ENCODE results near the gene PLA1A.

PLA1A gene

DNA sequence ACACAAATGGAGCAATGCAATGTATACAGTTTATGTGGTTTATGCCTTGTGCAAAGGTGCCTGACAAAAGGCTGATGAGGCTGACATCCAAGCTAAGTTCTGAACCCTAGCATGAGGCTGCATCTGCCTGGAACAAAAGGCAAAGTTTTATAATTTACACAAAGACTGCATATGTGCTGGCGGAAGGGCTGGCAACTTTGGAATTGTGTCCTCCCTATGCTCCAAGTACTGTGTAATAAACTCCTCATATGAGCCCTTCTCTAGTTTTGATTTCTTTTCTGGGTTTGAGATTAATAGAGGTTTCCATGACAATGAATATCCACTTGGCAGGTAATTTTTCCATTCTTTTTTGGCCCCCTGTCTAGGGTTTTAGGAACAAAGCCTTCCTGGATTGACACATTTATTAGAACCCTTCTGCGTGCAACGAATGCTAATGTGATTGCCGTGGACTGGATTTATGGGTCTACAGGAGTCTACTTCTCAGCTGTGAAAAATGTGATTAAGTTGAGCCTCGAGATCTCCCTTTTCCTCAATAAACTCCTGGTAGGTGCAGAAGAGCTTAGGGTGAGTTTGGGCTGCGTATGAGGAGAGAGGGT lies 10.8 kb downstream of the PLA1A start:
- no peak for DNase-seq (ENCODE audit: low read depth)

DNA sequence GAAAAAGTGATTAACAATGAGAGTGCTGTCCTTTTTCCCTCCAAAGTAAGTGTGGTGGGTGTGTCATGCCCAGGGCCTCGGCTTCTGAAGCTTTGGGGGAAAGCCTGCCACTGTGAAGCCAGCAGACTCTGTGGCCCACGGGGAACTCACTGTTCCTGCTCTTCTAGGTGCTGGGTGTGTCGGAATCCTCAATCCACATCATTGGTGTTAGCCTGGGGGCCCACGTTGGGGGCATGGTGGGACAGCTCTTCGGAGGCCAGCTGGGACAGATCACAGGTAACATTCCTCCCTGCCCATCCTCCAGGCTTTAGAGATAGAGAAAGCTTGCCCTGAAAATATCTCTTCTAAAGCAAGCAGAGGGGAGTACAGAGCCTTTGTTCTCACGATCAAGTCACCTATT lies 11.6 kb downstream of the PLA1A start:
- DNase-seq (ENCODE audit: low read depth), result no peak

DNA sequence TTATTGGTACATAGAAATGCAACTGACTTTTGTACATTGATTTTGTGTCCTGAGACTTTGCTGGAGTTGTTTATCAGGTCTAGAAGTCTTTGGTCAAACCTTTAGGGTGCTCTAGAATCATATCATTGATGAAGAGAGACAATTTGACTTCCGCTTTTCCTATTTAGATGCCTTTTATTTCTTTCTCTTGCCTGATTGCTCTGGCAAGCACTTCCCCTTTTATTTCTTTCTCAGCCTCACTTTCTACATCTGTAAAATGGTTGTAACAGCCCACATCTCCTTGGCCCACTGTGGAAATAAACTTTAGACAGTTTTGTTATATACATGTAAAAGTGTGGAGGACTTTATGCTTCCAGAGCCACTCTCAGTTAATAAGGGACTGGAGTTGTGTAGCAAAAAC lies 14.0 kb downstream of the PLA1A start:
- DNase-seq (ENCODE audit: low read depth), result no peak

DNA sequence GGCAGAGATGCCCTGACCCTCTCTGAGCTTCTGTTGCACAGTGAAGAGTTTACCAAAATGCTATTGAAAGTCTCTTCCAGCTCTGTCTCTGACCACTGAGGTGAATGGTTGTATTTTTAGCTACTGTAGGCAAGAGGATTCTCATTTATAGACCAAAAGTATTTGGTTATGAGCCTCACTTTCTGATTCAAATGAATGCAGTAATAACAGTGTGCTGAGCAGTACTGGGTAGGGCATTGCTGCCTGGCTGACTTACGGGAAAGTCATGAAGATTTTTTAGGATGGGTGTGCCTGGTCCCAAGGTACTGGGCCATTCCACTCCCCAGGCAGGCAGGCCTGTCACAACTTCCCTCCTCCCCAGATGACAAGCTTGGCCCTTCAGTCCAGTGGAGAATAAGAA lies 15.5 kb downstream of the PLA1A start:
- no peak for DNase-seq (ENCODE audit: low read depth)

DNA sequence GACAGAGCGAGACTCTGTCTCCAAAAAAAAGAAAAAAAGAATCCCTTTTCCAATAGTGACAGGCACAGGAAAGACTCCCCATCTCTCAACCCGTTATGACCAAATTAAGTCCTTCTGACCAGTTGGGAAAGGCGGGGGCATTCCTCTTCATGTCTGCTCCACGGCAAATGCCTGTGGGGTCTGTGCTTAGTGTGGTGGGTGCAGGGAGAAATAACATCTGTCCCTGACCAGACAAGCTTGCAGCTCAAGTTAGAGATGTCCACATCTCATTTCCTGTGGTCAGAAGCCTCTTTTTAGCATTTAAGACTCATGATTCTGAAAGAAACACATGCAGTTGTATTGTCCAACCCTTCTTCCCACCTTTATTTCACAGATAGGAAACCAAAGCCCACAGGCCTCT lies 16.2 kb downstream of the PLA1A start:
- DNase-seq (ENCODE audit: low read depth), result no peak

DNA sequence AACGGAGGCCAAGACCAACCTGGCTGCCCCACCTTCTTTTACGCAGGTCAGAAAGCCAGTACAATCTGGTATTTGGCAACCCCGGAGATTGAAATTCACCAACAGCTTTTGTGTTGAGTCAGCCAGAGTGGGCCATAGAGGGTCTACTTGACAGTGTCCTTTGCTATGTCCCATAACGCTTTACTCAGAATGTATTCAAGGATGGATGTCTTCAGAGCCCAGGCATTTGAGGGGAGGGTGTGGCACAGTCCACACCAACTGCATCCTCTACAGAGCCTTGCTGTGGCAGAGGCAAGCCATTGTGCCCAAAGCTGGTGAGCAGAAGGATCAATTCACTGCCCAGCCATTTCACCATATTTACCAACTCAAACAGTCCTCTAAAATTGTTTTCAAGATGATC lies 18.4 kb downstream of the PLA1A start:
- no peak for DNase-seq (ENCODE audit: low read depth)

DNA sequence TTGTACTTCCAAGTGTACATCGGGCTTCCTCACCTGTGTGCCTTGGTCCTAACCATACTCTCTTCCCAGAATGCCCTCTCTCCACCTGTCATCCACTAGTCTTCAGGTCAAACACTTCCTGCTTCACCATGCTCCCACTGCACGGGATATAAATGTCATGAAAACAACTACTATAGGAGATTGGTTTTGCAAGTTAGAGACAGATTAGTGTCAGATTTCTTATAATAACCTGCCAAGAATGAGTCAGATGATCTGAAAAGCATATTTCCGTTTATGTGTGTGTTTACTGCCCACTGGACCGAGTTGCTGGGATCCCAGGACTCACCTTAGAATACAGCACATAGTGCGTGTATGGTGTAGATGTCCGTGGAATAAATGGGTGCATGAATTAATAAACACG lies 21.4 kb downstream of the PLA1A start:
- no peak for DNase-seq (ENCODE audit: low read depth)

DNA sequence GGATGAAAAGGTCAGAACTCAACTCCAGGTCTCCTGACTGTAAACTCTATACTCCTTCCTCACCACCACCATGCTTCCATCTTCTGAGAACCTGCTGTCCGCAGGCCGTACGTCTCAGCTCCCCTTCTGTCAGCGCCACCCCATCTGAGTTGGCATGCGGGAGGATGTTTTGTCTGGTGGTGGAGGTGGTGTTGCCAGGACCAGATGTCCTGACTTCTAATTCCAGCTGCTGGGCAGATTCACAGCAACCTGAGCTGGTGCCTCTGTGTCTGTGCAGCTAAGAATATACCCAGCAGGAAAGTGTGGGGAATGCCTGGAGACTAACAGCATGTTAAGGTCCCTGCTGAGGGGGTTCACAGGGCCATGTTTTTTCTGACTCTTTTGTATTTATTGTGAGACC lies 23.2 kb downstream of the PLA1A start:
- no peak for DNase-seq (ENCODE audit: low read depth)

DNA sequence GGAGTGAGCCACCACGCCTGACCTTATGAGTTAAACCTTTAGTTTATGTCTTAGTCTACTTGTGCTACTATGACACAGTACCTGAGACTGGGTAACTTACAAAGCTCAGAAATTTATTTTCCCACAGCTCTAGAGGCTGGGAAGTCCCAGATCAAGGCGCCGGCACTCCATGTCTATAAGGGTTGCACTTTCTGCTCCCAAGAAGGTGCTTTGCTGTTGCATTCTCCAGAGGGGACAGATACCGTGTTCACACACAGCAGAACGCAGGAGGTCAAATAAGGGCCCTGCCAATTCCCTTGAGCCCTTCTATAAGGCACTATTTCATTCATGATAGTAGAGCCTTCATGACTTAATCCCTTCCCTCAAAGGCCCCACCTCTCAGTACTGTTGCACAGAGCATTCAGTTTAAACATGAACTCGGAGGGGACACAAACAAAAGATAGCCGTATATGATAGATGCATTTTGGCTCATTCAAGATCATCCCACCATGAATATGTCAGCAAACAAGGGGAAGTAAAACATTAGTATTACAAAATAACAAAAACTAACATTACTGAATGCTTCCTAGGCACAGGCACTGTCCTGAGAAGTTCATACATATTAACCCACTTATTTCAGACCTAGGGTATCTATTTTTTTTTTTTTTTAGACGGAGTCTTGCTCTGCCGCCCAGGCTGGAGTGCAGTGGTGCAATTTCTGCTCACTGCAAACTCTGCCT lies 26.5 kb downstream of the PLA1A start:
- DNase-seq (ENCODE audit: low read depth), result no peak

DNA sequence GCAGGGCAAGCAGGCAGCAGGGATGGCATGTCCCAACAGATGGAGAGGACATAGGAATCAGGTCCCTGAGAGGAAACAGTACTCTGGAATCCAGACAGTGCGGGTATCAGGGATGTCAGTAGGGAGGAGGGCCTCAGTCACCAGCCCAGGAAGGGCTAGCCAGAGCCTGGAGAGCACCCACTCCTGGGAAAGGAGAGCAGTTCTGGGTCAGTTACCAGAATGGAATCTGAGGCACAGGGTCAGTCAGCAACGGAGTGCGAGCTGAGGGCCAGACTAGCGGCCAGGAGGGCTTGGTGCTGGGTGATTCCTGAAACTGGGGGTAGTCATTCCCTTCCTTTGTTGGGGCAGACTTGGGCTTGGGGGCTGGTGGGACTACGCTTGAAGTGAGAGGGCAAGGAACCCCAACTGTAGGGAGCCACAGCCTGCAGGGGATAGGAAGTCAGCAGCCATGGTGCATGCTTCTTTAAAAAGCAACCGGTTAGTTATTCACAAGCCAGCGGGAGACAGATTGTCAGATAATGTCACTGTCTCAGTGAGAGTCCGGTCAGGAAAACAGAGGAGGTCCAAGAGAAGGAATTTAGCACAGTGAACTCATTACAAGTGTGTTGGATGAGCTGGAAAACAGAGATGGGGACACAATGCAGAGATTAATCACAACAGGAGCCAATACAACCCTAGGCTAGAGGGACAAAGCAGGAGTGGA lies 27.9 kb downstream of the PLA1A start:
- no peak for DNase-seq (ENCODE audit: low read depth)

DNA sequence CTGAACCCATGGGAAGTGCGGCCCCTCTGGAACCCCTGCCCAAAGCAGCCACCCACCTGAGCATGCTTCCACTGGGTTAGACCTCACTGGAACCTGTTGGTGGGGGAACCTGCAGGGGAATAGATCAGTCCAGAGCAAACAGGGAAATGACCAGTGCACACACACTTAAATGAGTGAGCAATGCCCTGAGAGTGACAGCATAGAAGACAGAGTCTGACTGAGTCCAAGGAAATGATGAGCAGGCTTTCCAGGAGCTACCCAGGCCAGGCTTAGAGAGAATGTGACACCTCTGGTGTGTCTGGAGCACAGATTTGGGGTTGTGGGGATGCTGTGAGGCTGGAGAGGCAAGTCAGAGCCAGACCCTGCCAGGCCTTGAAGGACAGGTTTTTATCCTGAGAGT lies 28.5 kb downstream of the PLA1A start:
- no peak for DNase-seq (ENCODE audit: low read depth)

DNA sequence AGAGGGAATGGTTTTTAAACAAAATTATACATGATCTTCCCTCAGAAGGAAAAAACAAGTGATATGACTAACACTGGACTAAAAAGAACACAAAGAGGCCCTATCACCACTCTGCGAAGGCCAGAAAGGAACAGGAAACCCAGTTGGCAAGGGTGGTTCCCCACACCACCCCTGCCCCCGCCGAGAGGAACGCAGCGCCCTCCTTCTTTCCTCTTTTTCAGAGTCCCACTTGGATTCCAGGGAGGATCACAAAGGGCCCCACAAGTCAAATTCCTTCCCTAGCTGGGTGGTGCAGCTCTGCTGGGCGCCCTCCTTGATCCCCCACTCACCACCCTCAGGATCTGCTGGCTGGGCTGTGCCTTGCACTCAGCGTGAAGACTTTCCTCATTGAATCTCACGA lies 29.8 kb downstream of the PLA1A start:
- no peak for DNase-seq (ENCODE audit: low read depth)

DNA sequence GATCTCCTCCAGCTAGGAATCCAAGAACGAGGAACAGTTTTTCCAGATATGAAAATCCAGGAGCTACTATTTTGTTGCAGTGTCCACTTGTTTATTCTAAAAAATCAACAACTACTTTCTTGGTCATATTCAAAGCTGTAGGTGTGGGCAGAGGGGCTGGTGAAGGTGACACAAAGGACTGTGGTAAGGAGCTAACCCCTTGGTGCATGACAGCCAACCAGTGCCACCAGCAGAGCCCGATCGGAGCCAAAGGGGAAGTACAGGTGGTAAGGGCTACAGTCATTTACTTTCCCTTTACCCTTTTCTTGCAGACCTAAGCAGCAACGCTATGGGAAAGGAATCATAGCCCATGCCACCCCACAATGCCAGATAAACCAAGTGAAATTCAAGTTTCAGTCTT lies 30.7 kb downstream of the PLA1A start:
- no peak for DNase-seq (ENCODE audit: low read depth)

DNA sequence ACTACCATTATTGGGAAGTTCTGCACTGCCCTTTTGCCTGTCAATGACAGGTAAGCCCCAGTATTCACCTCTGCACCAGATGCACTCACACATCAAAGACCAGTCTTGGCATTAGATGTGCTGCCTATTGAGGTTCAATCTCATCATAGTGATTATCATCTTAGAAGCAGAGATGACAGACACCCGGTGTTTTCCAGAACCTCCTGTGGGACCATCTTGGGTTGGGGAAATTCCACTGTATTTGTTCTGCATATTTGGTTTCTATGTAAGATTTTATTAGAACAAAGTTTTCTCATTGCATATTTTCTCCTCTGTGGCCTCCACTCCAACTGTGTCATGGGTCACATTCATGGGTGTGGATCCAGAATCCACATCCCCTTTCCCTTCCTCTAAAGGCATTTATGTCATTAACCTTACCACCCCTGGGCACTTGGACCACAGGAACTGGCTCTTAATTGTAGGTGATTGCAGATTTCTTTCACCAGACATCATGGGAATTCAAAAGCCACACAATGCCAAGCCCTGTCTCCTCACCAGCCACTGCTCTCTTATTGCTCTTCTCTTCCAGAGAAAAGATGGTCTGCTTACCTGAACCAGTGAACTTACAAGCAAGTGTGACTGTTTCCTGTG lies 31.2 kb downstream of the PLA1A start:
- DNase-seq (ENCODE audit: low read depth), result no peak

DNA sequence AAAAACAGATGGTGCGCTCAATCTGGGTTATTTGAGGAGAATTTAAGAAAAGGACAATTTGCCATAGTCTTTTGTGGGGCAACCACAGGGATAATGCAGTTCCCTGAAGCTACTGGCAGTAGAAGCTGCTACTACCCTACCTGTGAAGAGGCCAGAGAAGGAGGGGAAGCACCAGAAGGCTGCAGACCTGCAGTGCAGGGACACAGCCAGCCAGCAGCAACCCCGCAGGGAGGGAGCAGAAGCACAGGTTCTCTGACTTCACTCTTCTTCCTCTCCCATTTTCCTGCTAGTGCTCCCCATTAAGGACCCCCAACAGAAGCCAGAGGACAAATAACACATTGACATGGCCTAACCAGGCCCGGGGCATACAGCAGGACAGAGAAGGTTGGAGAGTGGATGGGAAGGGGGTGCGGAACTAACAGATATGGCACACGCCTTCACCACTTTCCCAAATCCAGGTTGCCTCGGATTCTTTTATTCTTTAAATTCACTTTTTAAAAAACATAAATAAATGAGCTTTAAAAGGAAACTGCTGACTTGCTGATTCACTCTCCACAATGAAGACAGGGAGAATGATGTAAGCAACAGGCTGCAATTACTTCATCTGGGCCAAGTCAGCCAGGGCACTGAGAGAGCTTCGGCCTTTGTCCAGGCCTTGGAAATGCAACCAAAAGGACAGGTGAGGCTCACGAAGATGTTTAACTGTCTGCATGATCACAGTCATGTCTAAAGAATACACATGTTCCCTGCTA lies 32.6 kb downstream of the PLA1A start:
- peak; percentile 78 for DNase-seq (ENCODE audit: low read depth)

DNA sequence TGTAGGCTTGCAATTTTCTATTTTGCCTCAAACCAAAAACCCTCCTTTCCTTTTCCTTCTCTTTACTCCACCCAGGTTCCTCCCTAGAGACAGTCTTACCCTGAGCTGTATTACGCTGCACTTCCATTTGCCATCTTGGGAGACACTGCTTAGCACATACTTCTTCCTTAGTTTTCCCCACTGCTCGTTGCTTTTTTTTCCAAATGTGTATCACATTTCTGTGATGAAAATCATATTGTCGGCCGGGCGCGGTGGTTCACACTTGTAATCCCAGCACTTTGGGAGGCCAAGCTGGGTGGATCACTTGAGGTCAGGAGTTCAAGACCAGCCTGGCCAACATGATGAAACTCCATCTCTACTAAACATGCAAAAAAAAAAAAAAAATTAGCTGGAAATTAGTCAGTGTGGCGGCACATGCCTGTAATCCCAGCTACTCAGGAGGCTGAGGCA lies 33.2 kb downstream of the PLA1A start:
- DNase-seq (ENCODE audit: low read depth), result no peak

DNA sequence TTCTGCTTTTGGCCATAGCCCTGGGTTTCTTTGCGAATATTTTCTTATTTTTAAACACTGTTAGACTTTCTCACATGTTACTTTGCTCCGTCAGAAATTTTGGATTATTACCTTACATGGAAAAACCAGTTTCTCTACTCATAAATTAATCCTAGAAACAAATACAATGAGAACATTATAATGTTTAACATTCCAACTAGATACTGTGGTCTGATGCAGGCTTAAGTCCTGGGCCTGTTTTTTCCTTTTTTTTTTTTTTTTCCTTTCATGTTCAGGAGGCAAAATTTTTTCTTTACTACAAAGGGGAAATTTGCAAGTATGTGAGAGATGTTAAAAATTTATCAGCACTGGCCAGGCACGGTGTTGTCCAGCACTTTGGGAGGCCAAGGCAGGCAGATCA lies 33.8 kb downstream of the PLA1A start:
- no peak for DNase-seq (ENCODE audit: low read depth)

DNA sequence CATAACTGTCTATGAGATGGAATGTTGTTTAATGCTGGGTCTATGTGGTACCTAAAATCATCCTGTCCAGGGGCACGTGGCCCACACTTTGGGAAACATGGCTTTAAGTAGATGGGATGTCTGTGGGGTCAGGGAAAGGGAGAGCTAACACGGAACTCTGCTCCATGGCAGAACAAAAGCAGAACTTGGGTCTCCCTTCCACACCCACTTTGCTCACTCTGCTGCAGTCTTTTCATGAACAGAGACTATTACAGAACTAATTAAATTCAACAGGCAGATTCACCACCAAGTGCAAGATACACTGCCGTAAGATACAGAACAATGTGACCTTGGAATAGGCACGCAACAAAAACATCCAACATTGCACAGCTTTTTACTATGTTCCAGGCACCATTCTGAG lies 34.5 kb downstream of the PLA1A start:
- DNase-seq (ENCODE audit: low read depth), result no peak

DNA sequence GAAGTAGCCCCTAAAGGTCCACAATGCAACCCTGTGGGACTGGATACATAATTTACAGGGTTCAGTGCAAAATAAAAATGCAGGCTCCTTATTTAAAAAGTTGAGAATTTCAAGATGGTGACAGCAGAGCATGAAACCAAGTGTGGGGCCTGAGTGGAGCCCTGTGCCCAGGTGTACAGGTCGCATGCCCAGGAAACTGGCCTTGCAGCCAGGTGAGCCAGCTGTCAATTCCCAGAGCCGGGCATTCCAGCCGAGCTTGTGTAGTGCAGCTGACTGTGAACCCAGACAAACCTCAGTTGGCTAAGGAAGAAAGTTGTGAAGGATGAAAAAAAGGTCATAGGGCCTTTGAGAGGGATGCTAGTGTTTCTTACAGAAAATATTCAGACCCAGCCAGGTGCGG lies 35.1 kb downstream of the PLA1A start:
- no peak for DNase-seq (ENCODE audit: low read depth)

DNA sequence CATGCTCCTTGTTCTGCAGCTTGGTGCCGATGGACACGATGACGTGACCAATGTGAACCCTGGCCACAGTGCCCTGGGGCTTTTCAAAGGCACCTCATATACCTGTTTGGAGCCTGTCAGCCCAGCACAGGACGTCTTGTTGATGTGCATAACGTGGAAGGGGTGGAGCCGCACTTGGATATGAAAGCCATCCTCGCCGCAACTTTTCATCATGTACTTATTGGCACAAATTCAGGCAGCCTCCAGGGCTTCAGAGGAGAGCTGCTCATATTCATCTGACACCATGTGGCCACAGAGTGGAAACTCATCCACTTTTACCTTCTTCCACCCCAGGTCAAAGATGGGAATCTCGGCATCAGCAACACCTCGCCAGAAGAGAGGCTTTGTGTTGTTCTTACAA lies 38.0 kb downstream of the PLA1A start:
- DNase-seq (ENCODE audit: low read depth), result no peak

DNA sequence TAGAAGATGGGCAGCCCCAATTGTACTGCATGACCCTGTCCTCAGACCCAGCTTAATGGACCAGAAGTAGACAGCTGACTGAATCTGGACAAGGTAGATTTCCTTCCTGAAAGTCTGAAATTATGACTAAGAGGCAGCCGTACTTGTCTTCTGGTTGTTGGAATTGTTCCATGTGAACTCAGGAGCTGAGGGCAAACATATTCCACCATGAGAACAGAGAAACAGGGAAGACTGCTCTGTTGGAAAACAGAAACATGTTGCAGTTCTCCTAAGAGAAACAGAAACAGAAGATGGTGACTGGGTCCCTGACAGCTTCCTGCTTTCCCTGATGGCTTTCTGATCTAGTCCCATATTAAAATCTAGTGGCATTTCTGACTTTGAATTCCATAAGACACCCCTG lies 38.6 kb downstream of the PLA1A start:
- peak; percentile 81 for DNase-seq (ENCODE audit: low read depth)

DNA sequence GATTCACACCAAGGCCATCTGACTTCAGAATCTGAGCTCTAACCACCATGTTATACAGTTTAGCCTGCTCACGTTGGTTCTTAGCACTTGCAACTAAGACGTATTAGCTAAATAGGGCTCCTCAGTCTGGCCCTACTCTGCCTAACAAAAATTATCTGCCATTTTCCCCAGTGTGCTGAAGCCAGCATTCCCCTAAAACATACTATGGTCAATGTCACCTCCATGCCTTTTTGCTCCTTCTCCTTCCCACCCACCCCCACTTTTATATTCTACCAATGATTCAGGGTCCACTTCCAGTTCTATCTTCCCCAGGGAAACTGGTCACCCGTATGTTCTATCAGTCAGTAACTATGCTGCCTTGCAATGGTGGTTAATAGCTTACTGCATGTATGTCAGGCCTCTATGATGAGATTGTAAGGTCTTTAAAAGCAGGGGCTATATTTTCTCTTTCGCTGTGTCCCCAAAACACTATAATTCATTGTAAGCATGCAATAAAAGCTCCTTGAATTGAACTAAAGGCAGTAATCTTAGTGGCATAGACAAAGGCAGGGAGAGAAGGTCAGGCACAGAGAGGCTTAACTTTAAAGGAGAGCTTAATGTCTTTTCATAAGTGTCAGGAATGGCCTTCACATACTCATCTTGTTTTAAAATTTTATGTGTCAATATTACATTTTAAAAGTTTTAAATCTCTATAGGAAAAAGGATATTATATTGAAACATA lies 39.4 kb downstream of the PLA1A start:
- no peak for DNase-seq (ENCODE audit: low read depth)
